Stimulated activated CD8-positive, alpha-beta memory T cell treated with anti-CD3 and anti-CD28 coated beads, Interleukin-7, amount 100 ng/mL, for 48 hours (primary cell): ENCODE results near the gene ANKZF1.

Source experiments
- DNase-seq, 2 donors: peaks; one replicate each; pipeline ENCODE4 v3.0.0-alpha.2; 2020; ENCODE audit warnings: low read depth in 1 of 2; ENCODE audit errors: extremely low read depth in 1 of 2

Gene ANKZF1

DNA sequence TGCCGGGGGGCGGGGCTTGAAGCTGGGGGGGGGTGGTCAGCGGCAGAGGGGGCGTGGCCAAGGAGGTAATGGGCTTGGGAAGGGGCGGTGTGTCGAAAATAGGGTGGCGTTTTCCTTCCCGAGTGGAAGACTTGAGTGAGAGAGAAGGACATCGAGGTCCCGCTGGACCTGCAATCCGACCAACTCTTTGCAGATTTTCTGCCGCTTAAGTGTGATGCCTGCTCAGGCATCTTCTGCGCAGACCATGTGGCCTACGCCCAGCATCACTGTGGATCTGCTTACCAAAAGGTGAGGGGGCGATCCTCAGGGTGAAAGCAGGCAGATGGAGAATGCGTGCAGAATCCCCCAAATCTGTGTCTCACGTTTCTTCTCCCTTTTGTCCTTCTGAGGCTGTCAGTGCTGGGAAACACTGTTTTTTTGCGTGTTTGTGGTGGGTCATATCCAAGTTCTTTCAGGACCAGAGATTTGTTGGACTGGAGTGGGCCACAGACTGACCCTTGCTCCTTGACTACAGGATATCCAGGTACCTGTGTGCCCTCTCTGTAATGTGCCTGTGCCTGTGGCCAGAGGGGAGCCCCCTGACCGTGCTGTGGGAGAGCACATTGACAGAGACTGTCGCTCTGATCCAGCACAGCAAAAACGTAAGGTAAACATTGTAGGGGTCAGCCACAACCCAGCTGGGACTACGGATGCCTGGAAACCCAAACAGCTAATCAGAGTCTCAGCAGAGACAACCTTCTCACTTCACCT is 22.3 kb upstream of the ANKZF1 start:
- DNase-seq: no peak

DNA sequence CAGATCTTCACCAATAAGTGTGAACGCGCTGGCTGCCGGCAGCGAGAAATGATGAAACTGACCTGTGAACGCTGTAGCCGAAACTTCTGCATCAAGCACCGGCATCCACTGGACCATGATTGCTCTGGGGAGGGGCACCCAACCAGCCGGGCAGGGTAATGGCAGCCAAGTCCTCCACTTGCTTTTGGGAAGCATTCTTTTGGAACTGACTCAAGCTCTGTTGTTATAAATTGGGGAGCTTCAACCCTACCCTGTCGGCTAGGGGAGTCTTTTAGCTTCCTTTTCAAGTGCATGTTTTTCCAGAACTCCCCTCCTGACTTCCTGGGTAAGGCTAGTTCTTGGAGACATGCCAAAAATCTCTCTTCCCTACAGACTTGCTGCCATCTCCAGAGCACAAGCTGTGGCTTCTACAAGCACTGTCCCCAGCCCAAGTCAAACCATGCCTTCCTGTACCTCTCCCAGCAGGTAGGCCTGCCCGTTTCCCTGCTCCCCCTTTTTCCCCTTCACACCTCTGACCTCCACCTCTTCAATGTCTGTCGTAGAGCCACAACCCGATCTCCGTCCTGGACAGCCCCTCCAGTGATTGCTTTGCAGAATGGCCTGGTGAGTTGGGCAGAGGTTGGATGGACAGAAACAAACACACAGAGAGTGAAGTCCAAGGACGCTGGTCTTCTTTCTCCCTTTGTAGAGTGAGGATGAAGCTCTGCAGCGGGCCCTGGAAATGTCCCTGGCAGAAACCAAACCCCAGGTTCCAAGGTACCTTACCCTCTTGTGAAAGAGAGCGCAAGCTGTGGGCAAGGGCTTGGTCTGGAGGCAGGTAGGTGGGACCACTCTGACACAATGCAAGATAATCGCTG is 21.5 kb upstream of the ANKZF1 start:
- no peak for DNase-seq

DNA sequence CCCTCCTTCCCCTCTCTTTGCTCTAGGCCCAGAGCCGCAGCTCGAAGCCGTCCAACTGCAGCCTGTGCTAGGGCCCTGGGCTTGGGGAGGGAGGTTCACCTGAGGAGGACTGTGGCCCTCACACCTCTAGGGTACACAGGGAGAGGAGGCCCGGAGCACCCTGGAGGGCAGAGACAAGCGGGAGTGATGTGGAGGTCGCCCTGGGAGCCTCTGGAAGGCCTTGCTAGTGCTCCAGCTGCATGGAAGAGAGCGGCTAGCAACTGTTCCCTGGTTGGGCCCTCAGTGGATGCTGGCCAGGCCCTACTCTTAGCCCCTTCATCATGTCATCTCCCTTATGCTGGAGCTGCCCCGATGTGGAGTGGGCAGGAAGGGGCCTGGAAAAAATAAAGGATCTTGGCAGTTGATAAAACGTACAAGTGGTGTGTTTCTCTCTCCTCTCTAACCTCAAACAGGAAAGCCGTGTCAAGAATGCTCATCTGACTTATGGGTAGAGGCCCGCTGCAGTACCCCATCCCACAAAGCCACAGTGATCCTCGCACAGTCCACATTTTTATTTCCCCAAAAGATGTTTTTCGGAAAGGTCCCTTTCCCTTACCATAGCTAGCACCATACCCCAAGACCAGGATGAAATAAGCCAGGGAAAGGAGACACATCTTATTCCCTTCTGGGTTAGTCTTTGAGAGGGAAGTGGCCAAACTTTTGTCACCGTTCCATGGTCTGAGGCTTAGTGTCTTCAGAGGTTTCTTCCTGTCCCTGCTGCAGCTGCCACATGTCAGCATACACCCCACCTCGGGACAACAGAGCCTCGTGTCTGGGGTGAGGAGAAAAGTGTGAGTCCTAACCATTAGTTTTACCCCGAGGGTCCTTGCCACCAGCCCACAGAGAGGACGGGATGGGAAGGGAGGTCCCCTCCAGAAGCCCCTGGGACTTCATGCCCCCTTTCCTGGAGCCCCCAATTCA is 20.1 kb upstream of the ANKZF1 start:
- DNase-seq: no peak

DNA sequence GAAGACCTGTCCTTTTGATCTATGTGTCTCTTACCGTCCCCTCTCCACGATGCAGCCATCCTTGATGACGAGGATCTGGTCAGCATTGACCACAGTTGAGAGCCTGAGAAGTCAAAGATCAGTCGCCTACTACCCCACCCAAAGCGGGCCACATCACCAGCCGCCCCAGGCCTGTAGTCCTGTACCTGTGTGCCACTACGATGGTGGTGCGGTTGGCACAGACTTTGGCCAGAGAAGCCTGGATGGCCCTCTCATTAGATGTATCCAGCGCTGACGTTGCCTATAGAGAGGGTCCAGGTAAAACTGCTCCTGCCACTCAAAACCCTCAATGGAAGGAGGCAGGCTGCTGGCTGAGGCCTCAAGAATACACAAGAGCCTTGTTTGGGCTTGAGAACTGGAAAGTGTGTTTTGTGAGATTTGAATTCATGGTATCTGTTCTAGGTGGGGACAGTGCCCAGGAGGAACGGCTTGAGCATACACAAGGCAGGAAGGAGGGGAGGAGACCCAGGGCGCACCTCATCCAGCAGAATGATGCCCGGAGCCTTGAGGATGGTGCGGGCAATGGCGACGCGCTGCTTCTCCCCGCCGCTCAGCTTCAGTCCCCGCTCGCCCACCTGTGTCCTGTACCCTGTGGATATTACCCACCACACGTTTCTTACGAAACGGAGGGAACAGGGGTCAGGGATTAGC is 19.3 kb upstream of the ANKZF1 start:
- no peak for DNase-seq

DNA sequence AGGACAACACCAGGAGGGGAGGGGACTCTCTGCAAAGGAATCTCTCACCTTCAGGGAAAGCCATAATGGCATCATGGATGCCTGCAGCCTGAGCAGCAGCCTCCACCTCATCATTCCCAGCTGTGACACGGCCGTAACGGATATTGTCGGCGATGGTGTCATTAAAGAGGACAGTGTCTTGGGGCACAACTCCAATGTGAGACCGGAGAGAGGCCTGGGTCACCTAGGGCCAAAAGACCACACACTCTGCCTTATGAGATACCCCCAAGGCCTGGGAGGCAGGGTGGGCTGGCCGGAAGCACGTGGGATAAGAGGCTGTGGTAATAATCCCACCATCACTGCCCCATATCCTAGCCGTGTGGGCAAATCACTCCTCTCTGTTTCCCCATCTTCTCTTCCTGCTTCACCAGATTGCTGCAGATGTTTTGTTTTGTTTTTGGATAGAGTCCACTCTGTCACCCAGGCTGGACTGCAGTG is 18.7 kb upstream of the ANKZF1 start:
- DNase-seq: no peak

DNA sequence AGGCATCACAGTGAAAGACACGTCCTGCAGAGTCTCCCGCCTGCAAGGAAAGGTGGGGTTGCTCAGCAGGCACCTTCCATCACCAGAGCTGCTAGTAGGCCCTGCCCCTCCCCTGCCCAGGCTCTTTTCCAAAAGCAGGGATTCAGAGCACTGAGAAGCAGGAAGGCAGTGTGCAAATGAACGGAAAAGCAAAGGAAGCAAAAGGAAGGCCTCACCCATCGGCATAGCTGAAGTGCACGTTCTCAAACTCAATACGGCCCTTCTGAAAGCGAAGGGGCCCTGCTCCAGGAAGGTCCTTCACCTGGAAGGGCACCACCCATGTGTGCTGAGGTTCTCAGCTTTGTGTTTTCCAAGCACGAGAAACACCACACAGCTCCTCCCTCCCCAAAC is 16.6 kb upstream of the ANKZF1 start:
- DNase-seq: no peak

DNA sequence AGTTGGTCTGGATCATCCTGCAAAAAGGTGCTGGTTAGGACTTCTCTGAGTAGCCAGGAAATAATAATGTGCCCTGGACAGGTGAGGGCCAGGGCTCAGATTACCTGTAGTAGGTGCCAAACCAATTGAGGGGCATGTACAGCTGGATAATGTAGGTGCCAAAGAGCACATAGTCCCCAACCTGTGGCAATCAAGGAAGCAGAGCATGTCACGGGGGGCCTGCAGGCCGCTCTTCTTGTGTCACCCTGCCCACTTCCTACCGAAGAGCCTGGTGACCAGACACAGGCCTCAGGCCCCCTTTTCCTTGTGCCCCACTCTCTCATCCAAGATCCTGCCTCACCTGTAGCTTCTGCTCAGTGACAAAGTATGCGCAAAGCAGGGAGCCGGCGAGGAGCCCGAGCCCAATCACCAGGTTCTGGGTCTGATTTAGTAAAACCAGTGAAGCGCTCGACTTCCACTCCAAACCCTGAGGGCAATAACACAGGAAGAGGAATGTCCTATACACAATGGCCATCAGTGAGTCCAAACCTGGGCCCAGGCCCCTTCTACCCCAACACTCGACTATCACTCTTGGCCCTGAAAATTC is 16.0 kb upstream of the ANKZF1 start:
- DNase-seq: no peak

DNA sequence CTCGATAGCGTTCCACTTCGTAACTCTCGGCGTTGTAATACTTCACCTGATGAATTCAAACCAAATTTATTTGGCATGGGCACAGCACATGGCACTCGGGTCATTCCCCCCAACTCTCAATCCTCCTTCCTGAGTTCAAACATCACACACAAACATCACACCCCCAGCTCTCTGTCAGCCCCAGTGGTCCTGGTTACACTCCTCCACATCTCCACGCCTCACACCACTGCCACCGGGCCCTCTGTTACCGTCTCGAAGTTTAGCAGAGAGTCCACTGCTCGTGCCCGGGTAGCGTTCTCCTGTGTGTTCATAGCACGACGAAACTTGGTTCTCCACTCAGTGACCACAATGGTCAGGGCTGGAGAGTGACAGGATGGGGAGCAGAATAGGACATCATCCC is 15.5 kb upstream of the ANKZF1 start:
- DNase-seq: no peak

DNA sequence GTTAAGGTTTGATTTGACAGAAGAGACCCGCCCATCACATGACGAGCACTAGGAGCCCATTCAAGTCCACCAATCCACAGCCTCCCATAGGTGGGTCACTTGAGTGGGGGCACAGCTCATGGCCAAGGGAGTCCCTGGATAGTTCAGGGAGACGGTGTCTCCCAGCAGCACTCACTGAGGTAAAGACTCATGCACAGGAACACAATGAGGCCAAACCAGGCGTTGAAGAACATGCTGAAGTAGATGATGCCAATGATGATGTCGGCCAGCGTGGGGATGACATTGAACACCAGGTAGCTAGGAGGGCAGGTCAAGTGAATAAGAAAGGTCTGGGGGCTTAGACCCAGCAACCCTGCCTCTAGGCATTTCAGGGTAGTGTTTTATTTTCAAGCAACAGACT is 14.8 kb upstream of the ANKZF1 start:
- DNase-seq: no peak

DNA sequence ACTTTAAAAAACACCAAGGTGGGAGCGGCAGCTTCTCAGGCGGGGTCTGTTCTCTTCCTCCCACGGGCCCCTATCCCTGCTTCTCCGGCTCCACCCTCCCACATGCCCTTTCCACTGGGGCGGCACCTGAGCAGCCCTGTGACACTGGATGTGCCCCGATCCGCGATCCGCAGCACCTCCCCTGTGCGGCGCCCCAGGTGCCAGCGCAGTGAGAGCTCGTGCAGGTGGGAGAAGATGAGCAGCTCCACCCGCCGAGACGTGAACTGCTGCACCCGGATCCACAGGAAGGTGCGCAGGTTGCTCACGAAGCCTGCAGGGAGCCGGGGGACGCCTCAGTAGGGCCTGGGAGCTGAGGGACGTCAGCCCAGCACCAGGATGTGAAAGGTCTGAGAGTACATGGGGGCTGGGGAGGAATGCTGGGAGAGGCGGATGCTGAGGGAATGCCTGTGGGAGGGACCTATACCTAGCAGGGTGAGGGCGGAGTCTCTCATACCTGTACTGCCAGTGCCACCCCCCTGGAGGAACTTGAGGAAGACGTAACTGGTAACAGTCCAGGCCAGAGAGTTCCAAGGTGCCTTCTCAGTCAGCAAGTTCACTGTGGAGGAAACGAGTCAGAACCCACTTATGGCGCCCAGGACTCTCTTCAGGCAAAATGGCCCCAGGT is 13.6 kb upstream of the ANKZF1 start:
- DNase-seq: no peak

DNA sequence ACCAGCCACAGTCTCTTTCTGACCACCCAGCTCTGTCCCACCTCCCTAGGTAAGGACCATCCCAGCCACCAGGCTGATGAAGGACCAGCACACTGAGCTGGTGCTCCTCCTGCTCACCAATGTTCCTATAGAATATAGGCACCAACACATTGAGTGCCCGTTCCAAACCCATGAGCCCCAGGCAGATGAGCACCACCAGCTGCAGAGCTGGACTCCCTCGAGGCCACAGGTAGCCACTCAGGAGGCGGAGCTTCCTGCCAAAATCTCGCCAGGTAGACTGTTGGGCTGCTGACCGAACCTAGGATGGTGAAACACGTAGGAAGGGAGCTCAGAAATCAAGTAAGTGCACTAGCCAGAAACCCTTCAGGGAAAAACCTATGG is 13.1 kb upstream of the ANKZF1 start:
- DNase-seq: no peak

DNA sequence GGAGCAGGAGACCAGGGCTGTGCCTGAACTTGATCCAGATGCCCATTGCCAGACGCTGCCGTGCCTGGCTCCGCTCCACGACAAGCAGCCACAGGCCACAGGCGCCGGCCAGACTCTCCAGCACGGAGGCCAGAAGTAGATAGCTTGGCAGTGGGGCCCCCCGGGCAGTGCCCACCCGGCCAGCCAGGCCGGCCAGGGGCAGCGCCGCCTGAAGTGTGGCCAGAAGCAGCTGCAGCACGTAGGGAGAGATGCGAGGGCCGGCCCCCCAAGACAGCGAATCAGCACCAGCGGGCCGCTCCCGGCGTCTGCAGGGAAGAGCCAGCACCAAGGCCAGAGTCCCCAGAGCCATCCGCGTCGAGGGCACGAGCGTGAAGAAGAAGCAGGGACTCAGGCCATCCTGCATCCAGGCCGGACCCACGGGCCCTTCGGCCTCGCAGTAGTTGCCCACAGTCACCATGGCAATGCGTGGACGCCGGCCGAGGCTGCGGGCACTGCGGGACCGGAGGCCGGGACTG is 11.3 kb upstream of the ANKZF1 start:
- DNase-seq: no peak

DNA sequence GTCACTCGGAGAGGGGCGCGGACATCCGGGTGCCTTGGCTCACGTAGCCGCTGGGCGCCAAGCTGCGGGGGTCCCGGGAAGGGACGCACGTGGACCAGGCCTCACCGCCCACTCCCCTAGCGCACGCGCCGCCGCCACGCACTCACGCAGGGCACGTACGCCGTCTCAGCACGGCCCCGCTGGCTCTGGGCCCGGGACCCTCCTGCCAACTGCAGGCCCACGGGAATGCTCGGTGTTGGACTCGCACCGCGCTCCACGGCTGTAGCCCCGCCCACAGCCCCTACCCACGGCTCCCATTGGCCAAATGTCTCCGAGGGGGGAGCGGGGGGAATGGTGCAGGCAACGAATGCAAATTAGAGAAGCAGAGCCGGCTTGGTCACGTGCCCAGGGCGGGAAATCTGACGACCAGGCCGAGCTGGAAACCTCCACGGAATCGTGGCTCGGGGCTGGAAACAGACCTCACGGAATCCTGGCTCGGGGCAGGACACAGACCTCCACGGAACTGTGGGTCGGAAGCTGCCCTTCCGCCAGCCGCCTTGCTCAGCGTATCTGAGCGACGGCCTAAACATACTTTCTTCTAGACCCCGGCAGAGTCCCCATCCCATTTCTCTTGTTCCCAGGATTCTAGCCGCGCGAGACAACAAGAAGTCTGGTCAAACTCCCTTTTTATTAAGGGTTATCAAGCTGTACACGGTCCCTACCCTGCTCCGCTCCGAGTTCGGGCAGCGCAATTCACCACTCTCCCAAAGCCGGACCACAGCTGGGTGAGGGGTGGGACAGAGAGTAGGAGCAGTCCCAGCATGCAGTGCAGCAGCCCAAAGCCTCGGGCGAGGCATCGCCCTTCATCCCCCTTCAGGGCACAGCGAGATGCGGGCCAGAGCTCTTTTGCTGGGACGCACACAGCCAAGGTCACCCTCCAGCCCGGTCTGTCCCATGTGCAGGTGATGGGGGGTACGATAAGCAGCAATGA is 10.6 kb upstream of the ANKZF1 start, which contains the start of gene ABCB6:
Gene ABCB6 (minus strand): TSS at position 227 of the 970 bp plus-strand sequence. CDS start 285 bp downstream, outside the sequence.
- DNase-seq: peak; percentile 71 to 86

DNA sequence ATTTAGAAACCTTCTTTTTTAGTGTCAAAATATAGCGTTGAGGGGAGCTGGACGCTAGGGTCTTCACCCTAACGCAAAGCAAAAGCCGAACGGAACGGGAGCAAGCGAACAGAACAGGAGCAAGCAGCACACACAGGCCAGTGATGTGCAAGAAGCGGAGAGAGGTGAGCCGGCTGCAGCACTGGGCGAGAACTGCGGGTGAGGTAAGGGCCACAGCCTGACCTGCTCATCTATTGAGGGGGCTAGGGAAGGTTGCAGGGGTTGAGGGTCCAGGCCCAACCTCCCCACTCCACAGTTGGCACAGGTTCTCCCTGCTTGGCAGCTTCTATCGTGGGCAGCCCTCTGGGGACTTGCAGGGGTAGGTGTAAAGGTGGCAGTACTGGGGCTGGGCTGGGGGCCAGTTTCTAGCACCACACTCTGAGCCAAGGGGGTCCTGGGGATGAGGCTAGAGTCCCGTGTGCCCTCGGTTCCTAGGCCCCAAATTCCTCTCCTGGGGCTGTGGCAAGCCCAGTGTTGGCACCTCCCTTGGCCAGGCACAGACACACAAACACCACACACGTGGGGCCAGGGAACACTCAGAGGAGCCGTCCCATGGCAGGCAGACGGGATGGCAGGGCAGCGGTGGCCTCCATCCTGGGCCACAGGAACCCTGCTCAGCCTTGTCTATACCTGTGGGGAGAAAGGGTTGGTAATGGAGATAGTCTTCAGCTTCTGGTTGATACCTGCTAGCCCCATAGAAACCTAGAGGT is 9.6 kb upstream of the ANKZF1 start:
- no peak for DNase-seq

DNA sequence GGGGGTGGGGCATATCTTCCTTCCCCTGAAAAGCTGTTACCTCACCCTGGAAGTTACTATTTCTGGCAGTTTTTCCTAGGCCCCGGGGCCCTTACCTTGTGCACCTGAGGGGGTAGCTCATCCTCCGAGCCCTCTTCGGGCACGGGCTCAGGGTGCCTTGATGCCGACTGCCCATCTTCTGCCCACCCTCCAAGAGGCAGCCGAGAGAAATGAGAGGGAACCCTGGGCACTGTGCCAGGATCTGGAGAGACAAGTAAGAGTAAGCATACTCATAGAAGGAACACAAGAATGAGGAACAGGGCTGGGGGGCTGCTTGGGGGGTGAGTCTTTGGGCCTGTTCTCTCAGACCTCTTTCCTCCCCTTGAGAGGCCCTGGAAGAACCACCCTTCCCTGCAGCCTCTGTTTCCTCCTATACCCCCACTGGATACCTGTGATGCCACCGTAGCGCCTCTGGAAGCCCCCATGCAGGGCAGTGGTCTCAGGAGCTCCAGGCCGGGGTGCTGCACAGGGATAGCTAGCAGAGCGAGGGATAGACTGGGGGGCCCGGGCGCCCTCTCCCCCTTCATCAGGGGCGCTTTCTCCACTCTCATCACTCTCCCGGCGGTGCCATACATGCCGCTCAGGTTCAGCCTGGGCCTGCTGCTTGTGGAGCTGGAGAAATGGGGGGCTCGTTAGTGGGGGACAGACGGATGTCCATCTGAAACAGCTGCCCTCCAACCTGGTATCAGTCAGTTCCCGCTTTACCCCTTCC is 8.8 kb upstream of the ANKZF1 start:
- DNase-seq: no peak

DNA sequence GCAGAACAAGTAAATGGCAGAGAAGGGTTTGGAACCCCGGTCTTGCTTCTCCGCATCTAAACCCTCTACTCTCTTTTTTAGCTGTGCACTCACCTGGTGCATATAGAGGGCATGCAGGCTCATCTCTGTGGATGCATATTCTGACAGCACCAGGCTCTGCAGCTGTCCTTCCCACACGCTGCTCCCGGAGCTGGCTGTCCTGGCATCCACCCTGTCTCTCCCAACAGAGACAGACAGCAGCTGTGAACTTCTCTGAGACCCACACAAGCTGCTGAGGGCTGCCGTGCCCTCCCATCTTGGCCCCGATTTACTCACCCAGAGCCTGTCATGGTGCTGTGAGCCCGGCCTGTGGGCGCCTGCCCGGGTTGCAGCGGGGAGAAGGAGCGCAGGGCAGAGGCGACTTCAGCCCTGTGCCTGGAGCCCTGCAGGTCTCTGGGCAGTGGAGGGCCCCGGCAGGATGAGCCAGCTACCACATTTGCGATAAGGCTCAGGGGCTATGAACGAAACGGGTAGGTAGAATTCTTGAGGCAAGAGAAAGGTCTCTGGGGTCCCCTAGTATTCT is 7.6 kb upstream of the ANKZF1 start:
- DNase-seq: no peak
